WTC11 (cell line): Measurements from ENCODE around the gene SLC16A13. TPM values are rescaled to one million over a fixed set of nuclear protein-coding genes. Genes with fewer than 3 reads are reported as not detected.

Source experiments
- ATAC-seq: fragments of 200-7000 bp; cut with Tn5 transposase; 2 replicates; pipeline ENCODE4 v1.10.0; 2021; ENCODE audit warnings: mild to moderate bottlenecking, moderate library complexity
- CTCF ChIA-PET: fragments of 300-600 bp; sonication (Branson Sonifier 250); formaldehyde crosslinking; loops from one replicate; lab custom pipeline; 2021; ENCODE audit warnings: antibody characterized with exemption; lab: Charles Lee
- POLR2A ChIA-PET: fragments of 350-600 bp; sonication (Branson Sonifier 250); formaldehyde crosslinking; loops from one replicate; lab custom pipeline; 2021; ENCODE audit warnings: antibody characterized with exemption; lab: Charles Lee
- DNase-seq: peaks from one replicate; pipeline ENCODE4 v3.0.0; 2021; ENCODE audit warnings: low spot score
- H3K27ac Mint-ChIP-seq: 2 replicates; pipeline ENCODE4 v1.8.0; 2021; ENCODE audit warnings: mixed read lengths
- H3K27me3 Mint-ChIP-seq: 2 replicates; pipeline ENCODE4 v1.8.0; 2021; ENCODE audit warnings: low read depth, mild to moderate bottlenecking, moderate library complexity, mixed read lengths
- H3K36me3 Mint-ChIP-seq: 2 replicates; pipeline ENCODE4 v1.8.0; 2021; ENCODE audit warnings: mixed read lengths
- H3K4me1 Mint-ChIP-seq: 2 replicates; pipeline ENCODE4 v1.8.0; 2022; ENCODE audit warnings: mixed read lengths
- H3K4me3 Mint-ChIP-seq: 2 replicates; pipeline ENCODE4 v1.8.0; 2021; ENCODE audit warnings: mild to moderate bottlenecking, moderate library complexity, mixed read lengths
- H3K9me3 Mint-ChIP-seq: 2 replicates; pipeline ENCODE4 v1.8.0; 2021; ENCODE audit warnings: mixed read lengths
- ARID4B ChIP-seq: sonication (generic); formaldehyde crosslinking; IDR thresholded peaks from 2 replicates; pipeline ENCODE4 v1.8.0; 2023; ENCODE audit warnings: missing genetic modification reagents, mild to moderate bottlenecking, borderline replicate concordance
- CREB1 ChIP-seq: sonication (generic); formaldehyde crosslinking; IDR thresholded peaks from 2 replicates; pipeline ENCODE4 v1.8.0; 2023; ENCODE audit warnings: mild to moderate bottlenecking, missing genetic modification reagents
- ETV6 ChIP-seq: sonication (generic); formaldehyde crosslinking; IDR thresholded peaks from 2 replicates; pipeline ENCODE4 v1.8.1; 2022; ENCODE audit warnings: mild to moderate bottlenecking, missing genetic modification reagents
- GRHL2 ChIP-seq: fragments of 250-450 bp; sonication (Bioruptor Pico); IDR thresholded peaks from 2 replicates; pipeline ENCODE4 v1.8.0; 2022; ENCODE audit warnings: mild to moderate bottlenecking, moderate library complexity; ENCODE audit not compliant: insufficient replicate concordance, severe bottlenecking
- HMGA2 ChIP-seq: fragments of 250-450 bp; sonication (Bioruptor Pico); IDR thresholded peaks from 2 replicates; pipeline ENCODE4 v1.4.0; 2021; ENCODE audit warnings: mild to moderate bottlenecking, moderate library complexity
- IRF2 ChIP-seq: sonication (generic); formaldehyde crosslinking; IDR thresholded peaks from 2 replicates; pipeline ENCODE4 v1.8.0; 2022; ENCODE audit warnings: low read depth, missing genetic modification reagents, borderline replicate concordance
- MAX ChIP-seq: sonication (generic); formaldehyde crosslinking; IDR thresholded peaks from 2 replicates; pipeline ENCODE4 v1.8.0; 2022; ENCODE audit warnings: mild to moderate bottlenecking, missing genetic modification reagents
- NFYB ChIP-seq: sonication (generic); formaldehyde crosslinking; conservative IDR thresholded peaks from 2 replicates; pipeline ENCODE4 v1.8.0; 2022; ENCODE audit warnings: low read depth, missing genetic modification reagents
- OVOL2 ChIP-seq: fragments of 250-450 bp; sonication (Bioruptor Pico); IDR thresholded peaks from 2 replicates; pipeline ENCODE4 v1.9.0; 2021; ENCODE audit warnings: mild to moderate bottlenecking, borderline replicate concordance
- TP53 ChIP-seq: sonication (generic); formaldehyde crosslinking; IDR thresholded peaks from 2 replicates; pipeline ENCODE4 v1.8.1; 2023; ENCODE audit warnings: mild to moderate bottlenecking, missing genetic modification reagents
- USF1 ChIP-seq: sonication (generic); formaldehyde crosslinking; IDR thresholded peaks from 2 replicates; pipeline ENCODE4 v1.8.0; 2022; ENCODE audit warnings: mild to moderate bottlenecking, missing genetic modification reagents
- USF2 ChIP-seq: sonication (generic); formaldehyde crosslinking; IDR thresholded peaks from 2 replicates; pipeline ENCODE4 v1.8.1; 2023; ENCODE audit warnings: mild to moderate bottlenecking, missing genetic modification reagents, moderate library complexity
- ZBTB21 ChIP-seq: sonication (generic); formaldehyde crosslinking; IDR thresholded peaks from 2 replicates; pipeline ENCODE4 v1.8.1; 2023; ENCODE audit warnings: mild to moderate bottlenecking, missing genetic modification reagents, borderline replicate concordance
- ZNF219 ChIP-seq: sonication (generic); formaldehyde crosslinking; IDR thresholded peaks from 2 replicates; pipeline ENCODE4 v1.8.0; 2023; ENCODE audit warnings: missing genetic modification reagents, mild to moderate bottlenecking, borderline replicate concordance
- ZNF396 ChIP-seq: fragments of 250-450 bp; sonication (Bioruptor Pico); IDR thresholded peaks from 2 replicates; pipeline ENCODE4 v1.8.0; 2021; ENCODE audit warnings: mild to moderate bottlenecking, moderate library complexity, borderline replicate concordance
- ZNF423 ChIP-seq: fragments of 250-450 bp; sonication (Bioruptor Pico); IDR thresholded peaks from 2 replicates; pipeline ENCODE4 v2.1.2; 2022; ENCODE audit warnings: mild to moderate bottlenecking, moderate library complexity
- ZNF425 ChIP-seq: fragments of 250-450 bp; sonication (Bioruptor Pico); conservative IDR thresholded peaks from 2 replicates; pipeline ENCODE4 v1.9.0; 2021; ENCODE audit warnings: mild to moderate bottlenecking
- total RNA-seq: library from RNA; stranded (reverse); gene quantifications from 3 replicates; pipeline ENCODE4 v1.2.3, GENCODE V29; 2021

SLC16A13 gene
- total RNA-seq, 1 experiment from 2014 or later: 5.2 TPM

- TF ChIP-seq ZNF423: no peak
- 0 out of 2 replicates have a peak, but pooled peaks have one; percentile 74 for TF ChIP-seq ZBTB21
- no peak for TF ChIP-seq CREB1 (CRISPR knock-in tag)
- no peak for TF ChIP-seq ZNF396 (CRISPR knock-in tag)
- TF ChIP-seq TP53 (CRISPR knock-in tag): peak; percentile 90; the same call in 1 of the 2 replicates
- TF ChIP-seq, all 79 proteins: peak for 18
Measured at GRCh38 chr17:7035591-7036368, at the start of gene SLC16A13 (continued).

GRCh38 chr17:6986676-6987075 lies 49.1 kb upstream of the SLC16A13 start:
- DNase-seq: no peak
- ATAC-seq: no peak
- Mint-ChIP-seq H3K4me1 (no peaks in the 10 kb centered on the region), H3K36me3 (no peaks in the 10 kb centered on the region), H3K4me3 (no peak overlapping the region), H3K9me3 (no peaks in the 10 kb centered on the region), H3K27ac (no peak overlapping the region), H3K27me3 (peaks cover 23% of the 10 kb centered on the region)
- ChIA-PET CTCF (interaction anchor here (0.6 to 1.2 kb wide), 2 partner anchors 73 to 77 kb away, joined by 3 to 5 read pairs; no protein-coding TSS in a partner anchor), POLR2A (no interaction called here)
- TF ChIP-seq IRF2 (CRISPR knock-in tag): no peak
- no peak for TF ChIP-seq ZNF425 (CRISPR knock-in tag)
- no peak for TF ChIP-seq GRHL2 (CRISPR knock-in tag)
- no peak for TF ChIP-seq NFYB (CRISPR knock-in tag)
- TF ChIP-seq ZNF219 (CRISPR knock-in tag): no peak
- TF ChIP-seq USF2 (CRISPR knock-in tag): no peak
- no peak for TF ChIP-seq MAX (CRISPR knock-in tag)
- TF ChIP-seq OVOL2: no peak
- TF ChIP-seq HMGA2 (CRISPR knock-in tag): no peak
- no peak for TF ChIP-seq USF1 (CRISPR knock-in tag)
- TF ChIP-seq ARID4B (CRISPR knock-in tag): no peak
- TF ChIP-seq ETV6: no peak
